Breast epithelium (tissue), 3 donors: ENCODE results near the gene MARCHF3.

Experiments used
- CTCF ChIP-seq, 3 donors: fragments of 450-650 bp; IDR thresholded peaks; one replicate each; pipeline ENCODE4 v1.5.1; 2016 to 2017; ENCODE audit warnings: antibody characterized with exemption in 3 of 3, mild to moderate bottlenecking in 3 of 3, moderate library complexity in 3 of 3
- POLR2A ChIP-seq: fragments of 450-650 bp; IDR thresholded peaks from one replicate; pipeline ENCODE4 v1.6.1; 2016; ENCODE audit warnings: antibody characterized with exemption, mild to moderate bottlenecking, moderate library complexity

- no peak for TF ChIP-seq CTCF (IDR thresholded peaks at IDR 0.05)
- TF ChIP-seq POLR2A, result no peak
Observed at GRCh38 chr5:126872561-126873354, 157.6 kb downstream of the MARCHF3 start.
